GM12878 (cell line): ENCODE data around the gene THUMPD2. TPM values are rescaled to one million over a fixed set of nuclear protein-coding genes. Genes with fewer than 3 reads are reported as not detected.
A peak's percentile ranks its signal among the peaks of the same experiment; 100 is the strongest.

Source experiments
- ATAC-seq: fragments of 200-7000 bp; cut with Tn5 transposase; 3 replicates; pipeline ENCODE4 v1.9.1; 2020; ENCODE audit warnings: mild to moderate bottlenecking, moderate library complexity
- BruUV-seq: library from RNA; stranded (reverse); fragments of 400-500 nt; replicated peaks from 2 replicates; lab custom pipeline; 2021; lab: Mats Ljungman, UMichigan
- CTCF ChIA-PET: fragments of 300-600 bp; sonication (Branson Sonifier 250); formaldehyde crosslinking; extraction: SDS; loops from one replicate; lab custom pipeline; 2021; ENCODE audit warnings: inconsistent platforms; lab: Yijun Ruan, JAX
- POLR2A ChIA-PET: fragments of 350-600 bp; formaldehyde crosslinking; extraction: SDS; loops from one replicate; lab custom pipeline; 2021; ENCODE audit warnings: inconsistent platforms; lab: Charles Lee
- RAD21 ChIA-PET: fragments of 300-600 bp; sonication (Branson Sonifier 250); formaldehyde crosslinking; loops from one replicate; lab custom pipeline; 2023; ENCODE audit warnings: antibody characterized with exemption; ENCODE audit not compliant: unreplicated experiment; lab: Charles Lee
- SMC1A ChIA-PET: fragments of 300-600 bp; sonication (Branson Sonifier 250); formaldehyde crosslinking; loops from one replicate; lab custom pipeline; 2023; ENCODE audit not compliant: unreplicated experiment, uncharacterized antibody; lab: Charles Lee
- DNase-seq: peaks from one replicate; pipeline ENCODE4 v3.0.0-alpha.2; 2011; ENCODE audit warnings: low read depth, low spot score
- FAIRE-seq: peaks from 3 replicates; lab custom pipeline; 2011; peaks lifted over from hg19 to GRCh38; lab: Jason Lieb, UNC
- H2AFZ ChIP-seq: 2 replicates; pipeline ENCODE4 v1.6.0; 2011; ENCODE audit warnings: low read depth, low read length, control low read depth; ENCODE audit not compliant: control insufficient read depth
- H3K27ac ChIP-seq: 2 replicates; pipeline ENCODE4 v1.5.1; 2011; ENCODE audit warnings: control low read depth; ENCODE audit not compliant: control insufficient read depth, insufficient read depth
- H3K27me3 ChIP-seq, 2 experiments: replicated peaks in 1 of 2; 2 replicates each; pipeline versions ENCODE4 v1.6.0 to v1.6.1; 2011; ENCODE audit warnings: low read length in 1 of 2; ENCODE audit not compliant: control insufficient read depth in 2 of 2, insufficient read depth in 2 of 2
- H3K36me3 ChIP-seq, 2 experiments: 2 replicates each; pipeline ENCODE4 v1.5.1; 2011; ENCODE audit warnings: low read length in 1 of 2; ENCODE audit not compliant: control insufficient read depth in 2 of 2, insufficient read depth in 2 of 2
- H3K4me1 ChIP-seq: 2 replicates; pipeline ENCODE4 v1.6.1; 2011; ENCODE audit warnings: mild to moderate bottlenecking, low read length, moderate library complexity, mixed read lengths; ENCODE audit not compliant: control insufficient read depth, insufficient read depth
- H3K4me2 ChIP-seq: 2 replicates; pipeline ENCODE4 v1.6.0; 2011; ENCODE audit warnings: control low read depth; ENCODE audit not compliant: control insufficient read depth, insufficient read depth
- H3K4me3 ChIP-seq: fragments of 200-600 bp; sonication (generic); 2 replicates; pipeline ENCODE4 v1.5.1; 2016
- H3K79me2 ChIP-seq: 2 replicates; pipeline ENCODE4 v1.6.0; 2011; ENCODE audit warnings: low read length; ENCODE audit not compliant: control insufficient read depth, insufficient read depth
- H3K9ac ChIP-seq: 2 replicates; pipeline ENCODE4 v1.8.0; 2011; ENCODE audit warnings: low read length, control low read depth, mixed read lengths; ENCODE audit not compliant: control insufficient read depth, insufficient read depth
- H3K9me3 ChIP-seq: replicated peaks from 3 replicates; pipeline ENCODE4 v1.5.1; 2011; ENCODE audit warnings: mild to moderate bottlenecking, low read length; ENCODE audit not compliant: control insufficient read depth, insufficient read depth
- H4K20me1 ChIP-seq: 2 replicates; pipeline ENCODE4 v1.6.0; 2011; ENCODE audit not compliant: control insufficient read depth, insufficient read depth
- CEBPZ ChIP-seq: fragments of 150-350 bp; IDR thresholded peaks from 2 replicates; pipeline ENCODE4 v1.6.1; 2016; ENCODE audit warnings: low read depth, low read length
- CTCF ChIP-seq, 3 experiments: IDR thresholded peaks in 2 of 3; conservative IDR thresholded peaks in 1 of 3; 2 replicates each; pipeline ENCODE4 v1.5.1; 2011; ENCODE audit warnings: low read depth in 3 of 3, low read length in 3 of 3, mild to moderate bottlenecking in 3 of 3, control low read depth in 2 of 3, moderate library complexity in 2 of 3, inconsistent platforms in 1 of 3, mixed read lengths in 1 of 3; ENCODE audit not compliant: control insufficient read depth in 2 of 3, insufficient read depth in 1 of 3; ENCODE audit errors: extremely low read depth in 1 of 3
- IRF5 ChIP-seq: fragments of 450-650 bp; IDR thresholded peaks from 2 replicates; pipeline ENCODE4 v1.6.1; 2017; ENCODE audit warnings: borderline replicate concordance
- PML ChIP-seq: IDR thresholded peaks from 2 replicates; pipeline ENCODE4 v1.6.1; 2012; ENCODE audit warnings: low read length, inconsistent platforms
- RAD21 ChIP-seq: IDR thresholded peaks from 2 replicates; pipeline ENCODE4 v1.6.1; 2011; ENCODE audit warnings: mild to moderate bottlenecking, low read depth, low read length, moderate library complexity; ENCODE audit not compliant: insufficient read depth
- WGBS: methylation state at CpG from one replicate; pipeline ENCODE4 v1.1.6; 2016; ENCODE audit warnings: low lambda C conversion rate; ENCODE audit not compliant: insufficient replicate concordance, insufficient coverage; ENCODE audit errors: missing lambda C conversion rate; 5-methylcytosine and 5-hydroxymethylcytosine counted together
- in situ Hi-C: fragments of 300-500 bp; cut with MboI; formaldehyde crosslinking; loops from 9 replicates; pipeline ENCODE4 v1.14.3; 2018; ENCODE audit warnings: mixed read lengths
- intact Hi-C: fragments of 100-400 bp; cut with micrococcal nuclease; formaldehyde crosslinking; loops from one replicate; pipeline ENCODE4 v1.14.2; 2022; ENCODE audit not compliant: unreplicated experiment
- polyA plus RNA-seq, 11 experiments: library from polyadenylated mRNA; depleted of rRNA in 4 of 11; unstranded in 6 of 11; stranded (reverse) in 5 of 11; fragments of >200 nt; fragmentation: Nextera tagmentation in 4 of 11; fragmentation: Illumina TruSeq in 1 of 11; extraction: Ambion mirVana in 4 of 11; extraction: Trizol in 1 of 11; gene quantifications; 1 replicate in 1 of 11; 2 replicates in 10 of 11; pipeline versions ENCODE4 v1.2.1 to v1.2.3, GENCODE V29; 2011 to 2016; ENCODE audit warnings: inconsistent platforms in 2 of 11, missing spikeins in 2 of 11, low read depth in 1 of 11
- total RNA-seq, 4 experiments: library from RNA; depleted of rRNA in 3 of 4; stranded (reverse); fragments of >200 nt in 3 of 4; fragmentation: Illumina TruSeq in 1 of 4; extraction: Trizol in 1 of 4; gene quantifications; 2 replicates each; pipeline versions ENCODE4 v1.2.1 to v1.2.3, GENCODE V29; 2013 to 2021

Gene THUMPD2
- total and polyA plus RNA-seq, 10 of the 15 experiments (the other 5 are each of a cell fraction or from before 2014, with no cell fraction given) = 6.7 to 19.7 (median 13.8) TPM

- H3K36me3 ChIP-seq = peaks cover 0 to 5% of the 10 kb centered on the region in 2 experiments; a peak in 1 of 4 replicates
- CTCF ChIA-PET = interaction anchor here (0.9 to 8.2 kb wide), 16 partner anchors 9 to 500 kb away, joined by 3 to 145 read pairs (median 5); no protein-coding TSS in a partner anchor
- no peaks in the 10 kb centered on the region for H3K4me1 ChIP-seq
- H3K9ac ChIP-seq = no peak overlapping the region
- H3K27me3 ChIP-seq = no peaks in the 10 kb centered on the region
- DNase-seq (no peak), ATAC-seq (peak; percentile 86), FAIRE-seq (no peak)
- no peaks in the 10 kb centered on the region for H4K20me1 ChIP-seq
- RAD21 ChIA-PET = interaction anchor here (0.6 to 4.4 kb wide), 4 partner anchors 110 to 782 kb away, joined by 3 to 71 read pairs (median 4); no protein-coding TSS in a partner anchor
- no peak overlapping the region for H2AFZ ChIP-seq
- H3K79me2 ChIP-seq = no peaks in the 10 kb centered on the region
- intact Hi-C loops (loop anchor here (1.0 kb wide), 1 partner anchor 350 kb away; no protein-coding TSS in a partner anchor), in situ Hi-C loops (loop anchor here (10.0 to 25.0 kb wide), 2 partner anchors 344 to 667 kb away; no protein-coding TSS in a partner anchor)
- POLR2A ChIA-PET = no interaction called here
- H3K9me3 ChIP-seq = no peaks in the 10 kb centered on the region
- H3K4me3 ChIP-seq = no peak overlapping the region
- SMC1A ChIA-PET = interaction anchor here (1.0 to 6.7 kb wide), 7 partner anchors 11 to 781 kb away, joined by 3 to 63 read pairs (median 4); no protein-coding TSS in a partner anchor
- H3K4me2 ChIP-seq = no peak overlapping the region
- WGBS = 68% methylated on average over 5 of the region's 5 CpGs
- TF ChIP-seq CEBPZ (no peak), CTCF (IDR thresholded peaks at IDR 0.05 in 2 of 3, conservative IDR thresholded peaks at IDR 0.05 in 1 of 3; ENCODE audit: control insufficient read depth in 2 of 3, extremely low read depth in 1 of 3, insufficient read depth in 1 of 3, low read depth in 3 of 3, low read length in 3 of 3) (peak; percentile 60 to 76 (median 75)), PML (no peak), IRF5 (no peak), RAD21 (peak; percentile 59)
- no peak overlapping the region for H3K27ac ChIP-seq
- no TSS peak for BruUV-seq
Measured at GRCh38 chr2:39728941-39729351, 50.1 kb downstream of the THUMPD2 start.
